Astrocyte of the hippocampus (primary cell): ENCODE data around the gene SDK2.

Experiments used
- DNase-seq: peaks from one replicate; pipeline ENCODE4 v3.0.0; 2011; ENCODE audit warnings: low read depth, low spot score

SDK2 gene

DNA sequence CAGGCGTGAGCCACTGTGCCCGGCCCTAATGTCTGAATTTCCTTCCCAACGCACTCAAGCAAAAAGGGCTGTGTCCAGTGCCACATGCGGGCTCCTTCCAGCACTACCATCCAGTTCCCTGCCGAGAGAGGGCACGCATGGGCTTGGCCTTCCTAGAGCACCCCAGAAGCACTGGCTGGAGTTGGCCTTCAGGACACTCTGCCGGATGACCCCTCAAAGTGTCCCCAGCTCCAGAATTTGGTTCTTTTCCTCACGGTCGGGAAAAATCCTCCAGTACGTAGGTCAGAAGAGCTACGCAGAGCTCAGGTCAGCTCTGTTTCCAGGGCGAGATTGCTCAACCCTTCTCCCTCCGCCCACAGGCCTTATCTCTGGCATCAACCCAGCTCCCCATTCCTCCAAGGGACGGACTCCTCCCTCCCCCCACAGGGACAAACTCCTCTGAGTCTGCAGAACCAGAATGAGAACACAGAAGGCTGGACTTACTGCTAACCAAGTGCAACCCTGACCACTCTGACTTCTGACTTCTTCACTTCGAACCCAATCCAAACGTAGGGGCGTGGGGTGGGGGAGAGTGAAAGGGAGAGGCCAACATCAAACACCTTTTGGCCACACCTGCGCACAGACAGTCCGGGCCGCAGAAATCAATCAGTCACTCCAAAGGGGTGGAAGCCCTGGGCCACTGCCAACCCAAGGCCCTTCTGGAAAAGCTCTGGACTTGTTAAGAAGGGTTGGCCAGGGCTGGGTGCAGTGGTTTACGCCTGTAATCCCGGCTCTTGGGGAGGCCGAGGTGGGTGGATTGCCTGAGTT lies 336.0 kb downstream of the SDK2 start:
- peak; percentile 85 for DNase-seq

DNA sequence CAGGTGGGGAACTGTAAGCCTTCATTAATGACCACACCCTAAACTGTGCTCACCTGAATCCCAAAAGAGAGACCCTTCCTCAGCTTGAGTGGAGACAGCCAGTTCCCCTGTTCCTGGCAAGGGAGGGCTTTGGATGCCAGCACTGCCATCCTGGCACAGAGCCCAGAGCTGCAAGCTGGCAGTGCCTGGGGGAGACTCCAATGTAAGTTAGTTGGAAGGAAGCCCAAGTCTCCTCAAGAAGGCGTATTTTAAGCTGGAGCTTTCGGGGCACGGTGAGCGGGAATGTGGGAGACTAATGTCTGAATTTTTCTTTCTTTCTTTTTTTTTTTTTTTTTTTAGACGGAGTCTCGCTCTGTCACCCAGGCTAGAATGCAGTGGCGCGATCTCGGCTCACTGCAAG lies 337.1 kb downstream of the SDK2 start:
- peak; percentile 41 for DNase-seq

- no peak for DNase-seq
Observed at GRCh38 chr17:73305845-73306836, 338.1 kb downstream of the SDK2 start.

DNA sequence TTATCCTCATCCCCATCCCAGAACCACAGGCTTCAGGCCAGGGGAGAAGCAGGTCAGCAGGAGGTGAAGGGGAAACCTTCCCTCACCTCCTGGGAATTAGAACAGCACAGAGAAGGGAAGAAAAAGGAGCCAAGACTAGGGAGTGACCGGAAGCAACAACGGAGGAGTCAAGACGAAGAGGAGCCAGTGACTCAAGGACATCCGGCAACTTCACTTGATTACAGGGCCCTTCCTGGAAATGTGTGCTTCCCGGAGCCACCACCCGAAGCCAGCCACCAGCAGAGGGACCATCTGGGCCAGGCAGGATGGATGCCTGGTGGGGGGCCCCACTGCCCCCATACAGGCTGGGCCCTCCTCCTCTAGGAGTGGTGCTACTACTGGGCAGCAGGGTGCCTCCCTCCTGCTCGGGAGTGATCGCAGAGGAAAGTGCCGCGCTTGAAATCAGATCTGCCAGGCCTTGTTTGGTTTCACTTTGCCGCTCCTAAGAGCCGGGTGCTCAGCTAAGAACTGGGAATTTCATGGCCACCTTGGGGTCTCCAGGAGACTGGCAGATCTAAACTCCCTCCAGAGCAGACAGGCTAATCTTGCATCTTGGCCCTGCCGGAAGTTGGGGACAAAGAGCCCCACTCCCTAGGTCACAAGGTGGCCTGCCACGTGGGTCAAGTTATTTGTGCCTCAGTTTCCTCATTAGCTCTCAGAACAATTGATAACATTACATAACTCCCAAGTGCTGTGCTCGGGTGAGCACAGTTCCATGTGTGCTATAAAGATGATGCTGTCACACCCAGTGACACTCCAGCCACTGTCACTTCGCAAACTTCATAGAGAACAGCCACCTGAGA lies 339.1 kb downstream of the SDK2 start:
- peak; percentile 81 for DNase-seq

- DNase-seq = no peak
Observed at GRCh38 chr17:73304438-73304837, 339.8 kb downstream of the SDK2 start.

DNA sequence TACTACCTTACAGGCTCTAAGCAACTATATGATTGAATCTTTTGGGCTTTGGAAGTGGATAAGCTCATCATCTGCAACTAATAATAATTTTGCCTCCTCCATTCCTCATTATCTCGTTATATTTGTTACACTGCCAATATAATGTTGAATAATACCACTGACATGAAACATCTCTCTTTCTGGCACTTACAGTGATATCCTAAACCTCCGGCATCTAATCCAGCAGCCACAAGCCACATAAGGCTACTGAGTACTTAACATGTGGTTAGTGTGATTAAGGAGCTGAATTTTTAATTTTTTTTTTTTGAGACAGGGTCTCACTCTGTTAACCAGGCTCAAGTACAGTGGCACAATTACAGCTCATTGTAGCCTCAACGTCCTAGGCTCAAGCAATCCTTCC lies 342.1 kb downstream of the SDK2 start:
- peak; percentile 71 for DNase-seq

DNA sequence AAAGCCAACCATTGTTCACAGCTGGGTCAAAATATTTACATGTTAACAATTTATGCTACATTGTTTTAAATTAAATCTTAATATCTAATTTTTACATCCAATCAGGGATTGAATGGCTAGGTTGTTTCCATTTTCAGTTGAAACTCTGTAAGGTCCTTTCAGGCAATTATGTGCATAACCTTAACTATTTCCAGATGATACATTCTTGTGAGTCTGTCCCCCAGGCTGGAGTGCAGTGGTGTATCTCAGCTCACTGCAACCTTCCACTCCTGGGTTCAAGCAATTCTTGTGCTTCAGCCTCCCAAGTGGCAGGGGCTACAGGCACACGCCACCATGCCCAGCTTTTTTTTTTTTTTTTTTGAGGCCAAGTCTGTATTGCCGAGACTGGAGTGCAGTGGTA lies 342.9 kb downstream of the SDK2 start:
- DNase-seq = no peak

- no peak for DNase-seq
Observed at GRCh38 chr17:73300392-73300791, 343.9 kb downstream of the SDK2 start.

GRCh38 chr17:73297934-73298861 lies 346.0 kb downstream of the SDK2 start:
- DNase-seq = peak; percentile 43

DNA sequence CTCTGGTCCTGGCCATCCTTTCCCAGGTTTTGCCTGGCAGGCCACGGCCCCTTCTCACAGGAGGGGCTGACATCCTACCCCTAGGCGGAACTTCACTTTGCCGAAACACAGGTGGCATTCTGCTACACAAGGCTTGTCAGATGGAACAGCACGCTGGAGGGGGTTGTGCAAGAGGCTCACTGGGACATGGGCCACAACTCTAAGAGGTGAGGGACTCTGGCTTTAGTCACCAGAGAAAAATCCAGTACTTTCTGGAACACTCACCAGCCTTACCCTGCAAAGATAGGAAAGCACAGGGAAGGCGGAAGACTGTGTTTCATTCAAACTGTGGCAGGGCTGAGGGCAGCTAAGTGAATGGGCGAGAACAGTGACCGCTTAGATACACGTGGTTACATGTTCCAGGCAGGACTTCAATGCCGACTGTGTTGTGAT lies 350.7 kb downstream of the SDK2 start:
- DNase-seq = peak; percentile 85

GRCh38 chr17:73293031-73293430 lies 351.2 kb downstream of the SDK2 start:
- peak; percentile 49 for DNase-seq

- DNase-seq = peak; percentile 82
Observed at GRCh38 chr17:73292031-73292531, 352.2 kb downstream of the SDK2 start.

DNA sequence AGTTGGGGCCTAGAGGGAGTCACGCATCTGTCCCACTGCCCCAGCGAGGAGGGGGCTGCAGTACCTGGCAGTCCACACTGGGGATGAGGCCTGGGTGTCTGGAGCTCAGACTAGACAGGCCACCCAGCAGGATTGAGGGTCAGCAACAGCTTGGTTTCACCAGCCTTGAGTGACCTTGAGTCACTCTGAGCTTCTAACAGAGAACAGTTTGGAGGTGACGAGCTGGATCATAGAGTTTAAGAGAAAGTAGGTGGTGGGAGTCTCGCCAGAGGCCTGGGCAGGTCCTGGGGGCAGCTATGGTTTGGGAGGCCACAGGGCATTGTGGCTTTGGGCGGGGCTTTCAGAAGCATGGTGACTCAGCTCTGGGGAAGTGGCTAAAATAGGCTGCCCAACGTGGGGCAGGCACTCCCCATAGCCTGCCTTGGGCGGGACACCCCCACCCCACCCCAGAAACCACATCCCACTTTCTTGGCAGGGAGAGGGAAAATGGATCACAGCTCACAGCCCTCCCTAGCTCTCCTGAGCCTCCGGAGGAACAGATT lies 352.9 kb downstream of the SDK2 start:
- peak; percentile 95 for DNase-seq

GRCh38 chr17:73290399-73291259 lies 353.6 kb downstream of the SDK2 start:
- DNase-seq = peak; percentile 53

DNA sequence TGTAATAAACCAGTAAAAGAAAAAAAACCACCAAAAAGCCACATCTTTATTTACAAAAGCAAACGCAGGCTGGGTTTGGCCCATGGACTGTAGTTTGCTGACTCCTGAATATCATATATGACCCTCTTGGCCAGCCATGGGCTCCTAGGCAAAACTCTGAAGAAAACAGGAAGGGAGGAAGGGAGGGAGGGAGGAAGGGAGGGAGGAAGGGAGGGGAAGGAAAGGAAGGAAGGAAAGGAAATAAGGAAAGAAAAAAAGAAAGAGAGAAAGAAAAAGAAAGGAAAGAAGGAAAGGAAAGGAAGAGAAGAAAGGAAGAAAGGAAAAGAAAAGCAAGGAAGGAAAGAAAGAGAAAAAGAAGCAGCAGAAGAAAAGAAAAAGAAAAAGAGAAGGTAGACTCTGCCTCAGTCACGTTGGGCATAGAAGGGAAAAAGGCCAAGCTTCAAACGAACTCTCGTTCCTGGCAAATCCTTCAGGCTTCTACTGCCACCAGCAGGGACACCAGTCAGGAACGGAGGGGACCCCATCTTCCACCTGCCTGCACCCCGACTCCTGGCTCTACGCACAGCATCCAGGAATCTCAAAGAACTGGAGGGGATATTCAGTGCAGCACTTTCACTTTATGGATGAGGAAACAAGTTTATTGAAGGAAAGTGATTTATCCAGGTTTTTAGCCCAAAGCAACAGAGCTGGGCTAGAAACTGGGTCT lies 354.5 kb downstream of the SDK2 start:
- no peak for DNase-seq

- peak; percentile 49 for DNase-seq
Observed at GRCh38 chr17:73288534-73289302, 355.5 kb downstream of the SDK2 start.

- peak; percentile 76 for DNase-seq
Observed at GRCh38 chr17:73286863-73287296, 357.4 kb downstream of the SDK2 start.
